Endothelial cell (in vitro differentiated cells): ENCODE results near the gene UCK2. TPM values are rescaled to one million over a fixed set of nuclear protein-coding genes. Genes with fewer than 3 reads are reported as not detected.

Source experiments
- DNase-seq: peaks from one replicate; pipeline ENCODE4 v3.0.0; 2021; ENCODE audit warnings: low spot score
- H3K27ac Mint-ChIP-seq: one replicate; pipeline ENCODE4 v1.8.0; 2021; ENCODE audit warnings: mixed read lengths, inconsistent platforms; ENCODE audit not compliant: unreplicated experiment
- H3K27me3 Mint-ChIP-seq: one replicate; pipeline ENCODE4 v1.8.0; 2021; ENCODE audit warnings: mild to moderate bottlenecking, moderate library complexity, mixed read lengths, inconsistent platforms; ENCODE audit not compliant: unreplicated experiment
- H3K36me3 Mint-ChIP-seq: one replicate; pipeline ENCODE4 v1.8.0; 2021; ENCODE audit warnings: mild to moderate bottlenecking, low read depth, mixed read lengths, inconsistent platforms; ENCODE audit not compliant: unreplicated experiment
- H3K4me1 Mint-ChIP-seq: one replicate; pipeline ENCODE4 v1.8.0; 2021; ENCODE audit warnings: mild to moderate bottlenecking, mixed read lengths, inconsistent platforms; ENCODE audit not compliant: unreplicated experiment
- H3K4me3 Mint-ChIP-seq: one replicate; pipeline ENCODE4 v1.8.0; 2021; ENCODE audit warnings: mild to moderate bottlenecking, mixed read lengths, inconsistent platforms; ENCODE audit not compliant: unreplicated experiment
- H3K9me3 Mint-ChIP-seq: one replicate; pipeline ENCODE4 v1.8.0; 2021; ENCODE audit warnings: mixed read lengths, inconsistent platforms; ENCODE audit not compliant: unreplicated experiment
- CTCF ChIP-seq: fragments of 200-600 bp; sonication (generic); IDR thresholded peaks from one replicate; pipeline ENCODE4 v1.5.0; 2021; ENCODE audit warnings: antibody characterized with exemption; ENCODE audit not compliant: unreplicated experiment
- total RNA-seq: library from RNA; stranded (reverse); fragmentation: NEBNext Ultra II Directional; extraction: Animal tissue kit (Norgen Biotek cat#: 25700); gene quantifications from one replicate; pipeline ENCODE4 v1.2.1, GENCODE V29; 2021; ENCODE audit not compliant: unreplicated experiment

Gene UCK2
- total RNA-seq, 1 donor from 2014 or later, result 52.9 TPM

GRCh38 chr1:165907256-165907857 is 79.9 kb downstream of the UCK2 start:
- DNase-seq, result no peak
- Mint-ChIP-seq H3K4me1 (peaks cover 28% of the 10 kb centered on the region), H3K36me3 (peaks cover 22% of the 10 kb centered on the region), H3K27me3 (peaks cover 5% of the 10 kb centered on the region), H3K27ac (no peak overlapping the region), H3K9me3 (no peaks in the 10 kb centered on the region), H3K4me3 (peak overlapping the region; percentile 19)
- TF ChIP-seq CTCF, result no peak

- peaks cover 5% of the 10 kb centered on the region for H3K27me3 Mint-ChIP-seq
- H3K27ac Mint-ChIP-seq, result peak overlapping the region; percentile 4
- H3K4me3 Mint-ChIP-seq, result no peak overlapping the region
- no peaks in the 10 kb centered on the region for H3K9me3 Mint-ChIP-seq
- no peak for DNase-seq
- peaks cover 17% of the 10 kb centered on the region for H3K4me1 Mint-ChIP-seq
- no peak for TF ChIP-seq CTCF
- peaks cover 18% of the 10 kb centered on the region for H3K36me3 Mint-ChIP-seq
These were observed 83.5 kb downstream of the UCK2 start for GRCh38 chr1:165910764-165911421.

GRCh38 chr1:165911609-165912281 is 84.3 kb downstream of the UCK2 start:
- H3K27me3 Mint-ChIP-seq, result peaks cover 5% of the 10 kb centered on the region
- no peak for DNase-seq
- H3K36me3 Mint-ChIP-seq, result peaks cover 18% of the 10 kb centered on the region
- H3K4me3 Mint-ChIP-seq, result peak overlapping the region; percentile 24
- H3K27ac Mint-ChIP-seq, result peak overlapping the region; percentile 4
- no peaks in the 10 kb centered on the region for H3K9me3 Mint-ChIP-seq
- H3K4me1 Mint-ChIP-seq, result peaks cover 17% of the 10 kb centered on the region
- no peak for TF ChIP-seq CTCF

- no peak for DNase-seq
- H3K9me3 Mint-ChIP-seq, result no peaks in the 10 kb centered on the region
- peaks cover 17% of the 10 kb centered on the region for H3K4me1 Mint-ChIP-seq
- H3K36me3 Mint-ChIP-seq, result peaks cover 14% of the 10 kb centered on the region
- H3K27ac Mint-ChIP-seq, result no peak overlapping the region
- H3K4me3 Mint-ChIP-seq, result no peak overlapping the region
- no peak for TF ChIP-seq CTCF
- H3K27me3 Mint-ChIP-seq, result peaks cover 5% of the 10 kb centered on the region
These were observed 85.2 kb downstream of the UCK2 start for GRCh38 chr1:165912638-165913037.
